K562 (cell line): Measurements from ENCODE around the gene ELFN2.

ENCODE experiments used
- BHLHE40 ChIP-seq: IDR thresholded peaks from 2 replicates; pipeline ENCODE4 v1.6.1; 2011; ENCODE audit warnings: low read length, improper control_type of control experiment
- CTCF ChIP-seq, 3 experiments: IDR thresholded peaks in 2 of 3; conservative IDR thresholded peaks in 1 of 3; 2 replicates each; pipeline ENCODE4 v1.5.1; 2011 to 2012; ENCODE audit warnings: low read length in 3 of 3, mild to moderate bottlenecking in 3 of 3, control low read depth in 2 of 3, improper control_type of control experiment in 1 of 3, inconsistent platforms in 1 of 3, low read depth in 1 of 3, mixed read lengths in 1 of 3, moderate library complexity in 1 of 3; ENCODE audit not compliant: insufficient read depth in 2 of 3
- ERF ChIP-seq: fragments of 450-650 bp; formaldehyde crosslinking; IDR thresholded peaks from 2 replicates; pipeline ENCODE4 v1.4.0; 2020; ENCODE audit warnings: mild to moderate bottlenecking, mixed read lengths
- KDM4B ChIP-seq, 2 experiments: fragments of 450-650 bp in 1 of 2; sonication (generic) in 1 of 2; IDR thresholded peaks; 2 replicates each; pipeline ENCODE4 v1.6.1; 2016 to 2017; ENCODE audit warnings: borderline replicate concordance in 2 of 2, antibody characterized with exemption in 1 of 2, low read depth in 1 of 2, mild to moderate bottlenecking in 1 of 2
- NFXL1 ChIP-seq: fragments of 450-650 bp; formaldehyde crosslinking; IDR thresholded peaks from 2 replicates; pipeline ENCODE4 v1.4.0; 2021; ENCODE audit warnings: mild to moderate bottlenecking
- POLR2A ChIP-seq: fragments of 450-650 bp; conservative IDR thresholded peaks from 2 replicates; pipeline ENCODE4 v1.6.1; 2016
- RBBP5 ChIP-seq: fragments of 200-600 bp; sonication (generic); IDR thresholded peaks from 2 replicates; pipeline ENCODE4 v1.6.1; 2012; ENCODE audit warnings: borderline replicate concordance, mild to moderate bottlenecking, low read length, control low read depth, inconsistent platforms; ENCODE audit not compliant: insufficient read depth, poor library complexity, severe bottlenecking
- SREBF1 ChIP-seq: fragments of 150-350 bp; IDR thresholded peaks from 2 replicates; pipeline ENCODE4 v1.6.1; 2014; ENCODE audit warnings: antibody characterized with exemption, low read depth, low read length, borderline replicate concordance
- YY1 ChIP-seq, 3 experiments: IDR thresholded peaks; 2 replicates each; pipeline ENCODE4 v1.6.1; 2011; ENCODE audit warnings: low read length in 2 of 3, mild to moderate bottlenecking in 2 of 3, moderate library complexity in 2 of 3, borderline replicate concordance in 1 of 3, control low read depth in 1 of 3, low read depth in 1 of 3; ENCODE audit not compliant: insufficient read depth in 3 of 3, insufficient replicate concordance in 2 of 3, control insufficient read depth in 1 of 3, insufficient read length in 1 of 3; ENCODE audit errors: extremely low read depth in 1 of 3
- ZFP36 ChIP-seq: fragments of 150-350 bp; IDR thresholded peaks from 2 replicates; pipeline ENCODE4 v1.6.1; 2018; ENCODE audit warnings: low read length, low read depth; ENCODE audit not compliant: partially characterized antibody
- ZNF174 ChIP-seq: fragments of 250-450 bp; sonication (Bioruptor Pico); IDR thresholded peaks from 2 replicates; pipeline ENCODE4 v1.4.0; 2020; ENCODE audit warnings: mild to moderate bottlenecking
- ZNF780A ChIP-seq: fragments of 250-450 bp; sonication (Bioruptor Pico); IDR thresholded peaks from 2 replicates; pipeline ENCODE4 v1.5.0; 2021; ENCODE audit warnings: mild to moderate bottlenecking
- TF ChIP-seq, protein P1 (sequence below): sonication (generic); formaldehyde crosslinking; IDR thresholded peaks from 2 replicates; pipeline ENCODE4 v1.8.1; 2022; ENCODE audit warnings: missing genetic modification reagents

DNA sequence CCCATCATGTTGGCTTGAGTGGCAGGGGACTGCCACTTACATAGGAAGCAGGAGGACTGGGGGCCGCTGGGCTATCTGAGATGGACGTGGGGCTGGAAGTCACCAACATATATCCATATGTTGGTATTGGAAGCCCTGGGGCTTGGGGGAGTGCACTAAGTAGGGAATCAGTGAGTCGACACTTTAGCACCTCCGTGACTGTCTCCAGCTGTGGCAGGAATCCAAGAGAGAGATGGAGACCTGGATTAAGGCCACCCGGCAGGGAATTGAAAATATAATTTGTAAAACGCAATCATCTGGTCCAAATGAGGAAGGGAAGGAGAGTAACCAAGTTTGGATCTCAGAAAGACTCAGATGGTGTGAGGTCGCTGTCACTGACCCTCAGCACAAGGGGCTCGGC lies 68.4 kb downstream of the ELFN2 start:
- TF ChIP-seq KDM4B (IDR thresholded peaks at IDR 0.05; ENCODE audit: borderline replicate concordance in 2 of 2, low read depth in 1 of 2) (no peak), CTCF (IDR thresholded peaks at IDR 0.05 in 2 of 3, conservative IDR thresholded peaks at IDR 0.05 in 1 of 3; ENCODE audit: insufficient read depth in 2 of 3, low read depth in 1 of 3, low read length in 3 of 3) (no peak), ERF (no peak), POLR2A (no peak), ZNF780A (no peak), ZFP36 (no peak), ZNF174 (CRISPR knock-in tag) (no peak), RBBP5 (no peak), SREBF1 (no peak), YY1 (IDR thresholded peaks at IDR 0.05; ENCODE audit: borderline replicate concordance in 1 of 3, control insufficient read depth in 1 of 3, extremely low read depth in 1 of 3, insufficient read depth in 3 of 3, insufficient read length in 1 of 3, insufficient replicate concordance in 2 of 3, low read depth in 1 of 3, low read length in 2 of 3) (no peak), BHLHE40 (no peak), NFXL1 (no peak)
- TF ChIP-seq, protein P1, sequence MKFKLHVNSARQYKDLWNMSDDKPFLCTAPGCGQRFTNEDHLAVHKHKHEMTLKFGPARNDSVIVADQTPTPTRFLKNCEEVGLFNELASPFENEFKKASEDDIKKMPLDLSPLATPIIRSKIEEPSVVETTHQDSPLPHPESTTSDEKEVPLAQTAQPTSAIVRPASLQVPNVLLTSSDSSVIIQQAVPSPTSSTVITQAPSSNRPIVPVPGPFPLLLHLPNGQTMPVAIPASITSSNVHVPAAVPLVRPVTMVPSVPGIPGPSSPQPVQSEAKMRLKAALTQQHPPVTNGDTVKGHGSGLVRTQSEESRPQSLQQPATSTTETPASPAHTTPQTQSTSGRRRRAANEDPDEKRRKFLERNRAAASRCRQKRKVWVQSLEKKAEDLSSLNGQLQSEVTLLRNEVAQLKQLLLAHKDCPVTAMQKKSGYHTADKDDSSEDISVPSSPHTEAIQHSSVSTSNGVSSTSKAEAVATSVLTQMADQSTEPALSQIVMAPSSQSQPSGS (CRISPR knock-in tag), result no peak
